Body of pancreas (tissue), 4 donors: Measurements from ENCODE around the gene RIIAD1.

Experiments
- CTCF ChIP-seq, 7 experiments: fragments of 450-650 bp in 4 of 7; fragments of 200-600 bp in 3 of 7; sonication (generic) in 3 of 7; IDR thresholded peaks; one replicate each; pipeline ENCODE4 v1.5.1; 2016 to 2019; ENCODE audit warnings: antibody characterized with exemption in 7 of 7
- POLR2A ChIP-seq, 3 donors: fragments of 450-650 bp; IDR thresholded peaks; one replicate each; pipeline ENCODE4 v1.6.1; 2016; ENCODE audit warnings: antibody characterized with exemption in 3 of 3, mild to moderate bottlenecking in 2 of 3

GRCh38 chr1:151681923-151682322 is 39.4 kb upstream of the RIIAD1 start:
- TF ChIP-seq CTCF (IDR thresholded peaks at IDR 0.05) (no peak), POLR2A (IDR thresholded peaks at IDR 0.05) (no peak)
